GM10266 (cell line): ENCODE data around the gene ADH1C.

Source experiments
- DNase-seq: peaks from one replicate; pipeline ENCODE4 v3.0.0; 2012; ENCODE audit errors: extremely low spot score
- TF ChIP-seq, protein P1 (sequence below): IDR thresholded peaks from 2 replicates; pipeline ENCODE4 v1.5.1; 2012; ENCODE audit warnings: mild to moderate bottlenecking, low read depth; ENCODE audit not compliant: control insufficient read depth, insufficient read depth; ENCODE audit errors: missing control alignments

The ADH1C gene

DNA sequence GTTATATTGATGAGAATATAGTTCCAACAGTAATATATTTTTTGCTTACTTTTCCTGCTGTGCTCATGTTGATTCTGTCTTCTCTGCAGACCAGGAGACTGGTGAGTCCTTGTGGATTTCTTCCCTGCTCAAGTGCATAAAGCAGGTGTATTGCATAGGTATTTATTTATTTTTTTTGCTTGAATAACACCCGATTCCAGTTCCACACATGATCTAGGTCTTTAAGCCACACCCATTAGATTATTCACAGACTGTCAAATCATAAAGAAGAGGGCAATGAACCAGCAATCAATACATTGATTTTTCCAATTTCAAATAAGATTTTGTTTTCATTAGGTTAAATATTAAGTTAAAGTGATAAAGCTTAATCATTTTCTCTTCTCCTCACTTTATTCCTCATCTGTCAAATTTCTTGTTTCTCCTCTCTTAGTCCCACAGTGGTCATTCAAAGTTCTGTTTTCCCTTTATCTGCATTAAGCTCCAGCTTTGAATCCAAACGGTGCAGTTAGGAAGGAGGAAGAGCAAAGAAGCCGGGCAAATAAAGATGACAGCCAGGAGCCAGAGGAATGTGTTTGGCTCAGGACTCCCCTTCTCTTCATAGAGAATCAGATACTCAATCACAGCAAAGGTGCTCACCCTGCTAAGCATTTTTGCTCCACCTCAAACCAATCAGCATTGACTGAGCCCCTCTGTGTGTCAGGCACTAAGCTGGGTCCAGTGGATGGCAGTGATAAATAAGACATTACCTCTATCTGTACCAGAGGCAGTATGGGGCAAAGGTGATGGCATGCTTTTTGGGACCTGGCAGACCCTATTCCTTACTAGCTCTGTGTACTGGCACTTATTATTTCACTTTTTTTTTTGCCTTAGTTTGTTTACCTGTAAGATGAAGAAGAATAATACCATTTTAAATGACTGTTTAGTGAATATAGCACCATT lies 61.4 kb downstream of the ADH1C start, which contains the start of gene ADH1A:
Gene ADH1A, minus strand, starts transcription at position 138 of the 939 bp plus-strand sequence. Its CDS starts 71 bp downstream, at position 67.
- TF ChIP-seq, protein P1, sequence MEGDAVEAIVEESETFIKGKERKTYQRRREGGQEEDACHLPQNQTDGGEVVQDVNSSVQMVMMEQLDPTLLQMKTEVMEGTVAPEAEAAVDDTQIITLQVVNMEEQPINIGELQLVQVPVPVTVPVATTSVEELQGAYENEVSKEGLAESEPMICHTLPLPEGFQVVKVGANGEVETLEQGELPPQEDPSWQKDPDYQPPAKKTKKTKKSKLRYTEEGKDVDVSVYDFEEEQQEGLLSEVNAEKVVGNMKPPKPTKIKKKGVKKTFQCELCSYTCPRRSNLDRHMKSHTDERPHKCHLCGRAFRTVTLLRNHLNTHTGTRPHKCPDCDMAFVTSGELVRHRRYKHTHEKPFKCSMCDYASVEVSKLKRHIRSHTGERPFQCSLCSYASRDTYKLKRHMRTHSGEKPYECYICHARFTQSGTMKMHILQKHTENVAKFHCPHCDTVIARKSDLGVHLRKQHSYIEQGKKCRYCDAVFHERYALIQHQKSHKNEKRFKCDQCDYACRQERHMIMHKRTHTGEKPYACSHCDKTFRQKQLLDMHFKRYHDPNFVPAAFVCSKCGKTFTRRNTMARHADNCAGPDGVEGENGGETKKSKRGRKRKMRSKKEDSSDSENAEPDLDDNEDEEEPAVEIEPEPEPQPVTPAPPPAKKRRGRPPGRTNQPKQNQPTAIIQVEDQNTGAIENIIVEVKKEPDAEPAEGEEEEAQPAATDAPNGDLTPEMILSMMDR = no peak
- DNase-seq = no peak
